ENCODE measurements around the gene VTCN1.
"Not testable (repeated sequence)": the region's sequence is repeated elsewhere in the genome, so short reads cannot be mapped to it uniquely, and the experiment has no call there.

The VTCN1 gene

GRCh38 chr1:117210831-117211261, at the start of gene VTCN1:
TSS of gene VTCN1 (minus strand) at chr1:117210927. CDS start at chr1:117210855, 72 bp downstream.
- DNase-seq (ENCODE audit: low read depth in 2 of 3, low spot score in 1 of 3), result no peak

DNA sequence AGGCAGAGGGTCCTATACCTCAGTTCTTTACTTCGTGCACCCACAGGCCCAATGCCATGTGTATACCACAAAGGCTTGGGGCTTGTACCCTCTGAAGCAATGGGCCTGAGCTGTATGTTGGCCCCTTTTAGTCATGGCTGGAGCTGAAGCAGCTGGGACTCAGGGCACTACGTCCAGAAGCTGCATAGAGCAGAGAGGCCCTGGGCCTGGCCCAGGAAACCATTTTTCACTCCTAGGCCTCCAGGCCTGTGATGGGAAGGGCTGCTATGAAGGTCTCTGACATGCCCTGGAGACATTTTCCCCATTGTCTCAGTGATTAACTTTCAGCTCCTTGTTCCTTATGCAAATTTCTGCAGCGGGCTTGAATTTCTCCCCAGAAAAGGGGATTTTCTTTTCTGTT, 48.1 kb upstream of the VTCN1 start:
- DNase-seq (ENCODE audit: low read depth in 2 of 3, low spot score in 1 of 3), result no peak

GRCh38 chr1:117258075-117258474, 47.3 kb upstream of the VTCN1 start:
- not testable (repeated sequence) for DNase-seq (ENCODE audit: low read depth in 2 of 3, low spot score in 1 of 3)

DNA sequence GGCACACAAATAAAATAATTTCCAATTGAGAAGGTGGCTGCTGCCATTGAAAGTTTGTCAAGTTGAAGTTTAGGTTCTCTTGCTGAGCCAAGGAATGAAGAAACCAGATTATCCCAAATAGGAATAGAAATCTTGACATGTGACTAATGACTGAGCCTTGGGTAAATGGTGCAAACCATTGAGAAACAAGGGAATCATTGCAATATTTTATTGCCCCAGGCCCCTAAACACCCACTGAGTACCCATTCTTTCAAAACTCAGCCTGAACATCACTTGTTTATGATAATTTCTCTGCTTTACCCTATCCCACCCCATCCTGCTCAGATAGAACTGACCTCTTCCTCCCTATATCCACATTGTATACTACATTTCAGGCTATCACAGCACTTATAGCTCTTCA, 46.6 kb upstream of the VTCN1 start:
- DNase-seq (ENCODE audit: low read depth in 2 of 3, low spot score in 1 of 3), result no peak

DNA sequence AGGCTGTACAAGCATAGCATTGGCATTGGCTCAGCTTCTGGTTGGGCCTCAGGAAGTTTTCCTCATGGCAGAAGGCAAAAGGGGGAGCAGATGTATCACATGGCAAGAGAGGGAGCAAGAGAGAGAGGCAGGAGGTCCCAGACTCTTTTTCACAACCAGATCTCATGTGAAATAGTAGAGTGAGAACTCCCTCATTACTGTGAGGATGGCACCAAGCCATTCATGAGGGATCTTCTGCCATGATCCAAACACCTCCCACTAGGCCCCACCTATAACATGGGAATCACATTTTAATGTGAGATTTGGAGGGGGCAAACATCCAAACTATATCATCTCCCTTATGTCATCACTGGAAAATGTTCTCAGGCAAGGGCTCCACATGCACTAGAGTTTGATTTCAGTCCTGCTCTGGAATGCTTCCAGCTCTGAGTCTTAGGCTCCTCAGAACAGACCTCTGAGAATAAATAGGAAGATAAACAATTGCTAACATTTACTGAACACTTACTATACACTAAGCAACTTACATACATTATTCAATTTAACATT, 39.4 kb upstream of the VTCN1 start:
- DNase-seq (ENCODE audit: low read depth in 2 of 3, low spot score in 1 of 3), result no peak

GRCh38 chr1:117244971-117245370, 34.2 kb upstream of the VTCN1 start:
- DNase-seq (ENCODE audit: low read depth in 2 of 3, low spot score in 1 of 3), result no peak

- no peak for DNase-seq (ENCODE audit: low read depth in 2 of 3, low spot score in 1 of 3)
These were observed 33.6 kb upstream of the VTCN1 start for GRCh38 chr1:117244306-117244705.

DNA sequence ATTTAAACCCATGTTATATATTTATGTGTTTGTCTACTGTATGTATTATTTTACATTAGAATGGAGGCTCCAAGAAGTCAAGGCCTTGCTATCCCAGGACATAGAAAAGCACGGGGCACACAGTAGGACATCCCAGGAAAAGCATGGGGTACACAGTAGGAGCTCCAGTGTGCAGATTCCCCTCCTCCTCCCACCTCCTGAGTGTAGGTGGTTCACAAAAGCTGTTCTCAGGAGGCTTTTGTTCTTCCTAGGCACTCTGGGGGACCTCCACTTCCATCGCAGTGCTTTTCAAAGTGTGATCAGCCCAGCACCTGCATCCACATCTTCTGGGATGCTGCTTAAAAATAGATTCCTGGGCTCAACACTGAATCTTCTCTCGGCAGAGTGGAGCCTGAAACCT, 30.8 kb upstream of the VTCN1 start:
- no peak for DNase-seq (ENCODE audit: low read depth in 2 of 3, low spot score in 1 of 3)

- no peak for DNase-seq (ENCODE audit: low read depth in 2 of 3, low spot score in 1 of 3)
These were observed 29.8 kb upstream of the VTCN1 start for GRCh38 chr1:117240547-117240946.

- no peak for DNase-seq (ENCODE audit: low read depth in 2 of 3, low spot score in 1 of 3)
These were observed 28.7 kb upstream of the VTCN1 start for GRCh38 chr1:117239467-117239866.

DNA sequence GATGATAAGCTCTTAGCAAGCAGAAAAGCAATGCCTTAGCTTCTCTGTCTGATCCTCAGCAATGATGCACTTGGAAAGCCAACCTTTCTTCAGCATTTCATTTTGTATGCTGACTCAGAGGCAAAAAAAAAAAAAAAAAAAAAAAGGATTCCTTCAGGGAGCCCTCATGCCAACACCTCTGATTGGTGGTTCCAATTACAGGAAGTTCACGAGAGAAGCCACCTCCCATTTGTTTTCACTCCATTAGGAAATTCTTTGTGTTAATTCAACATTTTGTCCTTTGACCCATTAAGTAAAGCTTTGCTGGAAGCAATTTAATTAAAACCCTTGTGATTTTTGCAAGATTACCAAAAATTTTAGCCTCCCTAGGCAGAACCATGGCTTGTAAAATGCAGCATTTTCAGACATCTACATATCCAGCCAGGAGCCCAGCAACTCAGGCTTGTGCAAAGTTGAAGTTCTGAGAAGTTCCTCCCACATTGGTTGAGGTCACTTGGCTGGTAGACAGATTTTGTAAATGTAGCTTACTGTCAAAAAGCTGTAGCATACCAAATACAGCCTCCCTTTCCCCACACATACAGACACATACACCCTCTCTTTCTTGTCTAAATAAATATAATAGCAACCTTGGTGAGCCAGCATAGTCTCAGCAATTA, 27.1 kb upstream of the VTCN1 start:
- DNase-seq (ENCODE audit: low read depth in 2 of 3, low spot score in 1 of 3), result no peak

DNA sequence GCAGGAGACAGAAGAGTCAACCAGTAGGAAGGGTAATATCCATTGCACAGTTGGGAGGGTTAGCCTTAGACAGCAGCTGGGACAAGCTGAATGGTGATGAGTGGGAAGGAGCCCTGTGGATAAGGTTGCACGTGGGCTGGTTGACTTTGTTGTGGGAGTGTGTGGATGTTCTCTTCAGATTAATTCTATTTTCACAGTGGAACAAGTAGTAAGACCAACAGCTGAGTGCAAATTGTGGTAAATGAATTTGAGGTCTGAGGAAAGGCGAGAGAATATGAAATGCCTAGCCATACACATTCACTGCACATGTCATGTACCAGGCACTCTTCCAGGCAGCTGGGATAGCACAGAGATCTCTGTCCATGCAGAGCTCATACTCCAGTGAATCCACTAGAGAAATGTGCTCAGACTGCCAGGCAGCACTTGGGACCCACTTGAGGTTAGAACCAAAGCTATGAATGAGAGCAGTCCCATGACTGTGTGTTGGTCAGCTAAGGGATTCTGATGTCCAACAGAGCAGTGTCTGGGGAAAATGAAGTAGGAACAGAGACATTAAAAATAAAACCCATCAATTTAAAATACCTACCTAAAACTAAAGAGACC, 25.2 kb upstream of the VTCN1 start:
- DNase-seq (ENCODE audit: low read depth in 2 of 3, low spot score in 1 of 3), result no peak

- DNase-seq (ENCODE audit: low read depth in 2 of 3, low spot score in 1 of 3), result no peak
These were observed 21.8 kb upstream of the VTCN1 start for GRCh38 chr1:117232531-117232930.

GRCh38 chr1:117231748-117232373, 21.1 kb upstream of the VTCN1 start:
- no peak for DNase-seq (ENCODE audit: low read depth in 2 of 3, low spot score in 1 of 3)

GRCh38 chr1:117231312-117231711, 20.6 kb upstream of the VTCN1 start:
- no peak for DNase-seq (ENCODE audit: low read depth in 2 of 3, low spot score in 1 of 3)

GRCh38 chr1:117229217-117229616, 18.5 kb upstream of the VTCN1 start:
- no peak for DNase-seq (ENCODE audit: low read depth in 2 of 3, low spot score in 1 of 3)

DNA sequence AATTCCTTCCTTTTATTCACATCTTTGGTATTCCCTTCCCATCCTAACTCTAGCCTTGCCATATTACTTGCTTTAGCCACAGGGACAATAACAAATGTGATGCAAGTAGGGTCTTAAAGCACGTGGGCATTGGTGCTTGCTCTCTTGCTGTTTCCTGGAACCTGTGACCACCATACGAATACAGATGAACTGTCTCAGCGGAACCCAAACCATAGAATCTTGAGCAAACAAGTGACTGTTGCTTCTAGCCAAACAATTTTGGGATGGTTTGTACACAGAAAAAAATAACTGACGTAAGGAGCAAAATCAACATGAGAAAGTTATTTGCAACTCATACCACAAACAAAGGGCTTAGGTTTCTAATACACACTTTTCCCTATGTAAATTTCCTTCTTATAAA, 15.2 kb upstream of the VTCN1 start:
- DNase-seq (ENCODE audit: low read depth in 2 of 3, low spot score in 1 of 3), result no peak

DNA sequence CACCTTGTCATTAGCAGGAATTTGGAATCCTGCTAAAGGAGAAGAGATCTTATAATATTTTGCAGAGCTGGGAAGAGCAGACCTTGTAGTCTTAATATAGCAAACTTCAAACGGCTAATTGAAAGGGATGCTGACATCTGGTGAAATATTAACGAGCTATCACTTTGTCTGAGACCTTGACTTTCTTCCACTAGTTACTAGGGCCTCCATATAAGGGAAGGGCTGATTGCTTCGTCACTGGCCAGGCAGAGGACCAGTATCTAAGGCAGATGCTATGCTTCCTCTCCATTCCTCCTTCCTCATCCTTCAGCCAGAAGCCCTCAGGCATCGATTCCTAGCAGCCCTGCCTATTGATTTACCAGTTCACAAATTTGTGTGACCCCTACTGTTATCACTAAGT, 6.0 kb upstream of the VTCN1 start:
- no peak for DNase-seq (ENCODE audit: low read depth in 2 of 3, low spot score in 1 of 3)

GRCh38 chr1:117215733-117216462, 5.2 kb upstream of the VTCN1 start:
- DNase-seq (ENCODE audit: low read depth in 2 of 3, low spot score in 1 of 3), result no peak

GRCh38 chr1:117215019-117215418, 4.3 kb upstream of the VTCN1 start:
- no peak for DNase-seq (ENCODE audit: low read depth in 2 of 3, low spot score in 1 of 3)

DNA sequence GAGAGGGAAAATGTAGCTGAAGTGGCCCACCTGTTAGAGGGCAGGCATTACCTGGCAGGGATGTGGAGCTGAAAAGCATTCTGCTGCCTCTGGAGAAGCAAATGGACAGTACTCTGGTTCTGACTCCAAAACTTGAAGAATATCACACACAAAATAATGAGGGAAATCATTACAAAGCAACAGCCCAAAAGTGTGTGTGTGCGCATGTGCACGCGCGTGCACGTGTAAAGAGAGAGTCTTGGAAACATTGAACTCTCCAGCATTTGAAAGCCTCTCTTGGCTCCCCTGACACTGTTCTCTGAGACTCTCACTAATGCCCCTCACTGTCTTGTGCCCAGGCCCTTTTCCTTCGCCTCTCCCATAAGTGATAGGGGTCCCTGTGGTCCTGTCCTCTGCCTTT, 2.3 kb upstream of the VTCN1 start:
- no peak for DNase-seq (ENCODE audit: low read depth in 2 of 3, low spot score in 1 of 3)

GRCh38 chr1:117210386-117210785, 341 bp downstream of the VTCN1 start:
- DNase-seq (ENCODE audit: low read depth in 2 of 3, low spot score in 1 of 3), result no peak
